PC-9 (cell line): ENCODE data around the gene CAPN11. TPM values are rescaled to one million over a fixed set of nuclear protein-coding genes. Genes with fewer than 3 reads are reported as not detected.
"Not testable (repeated sequence)": the region's sequence is repeated elsewhere in the genome, so short reads cannot be mapped to it uniquely, and the experiment has no call there.

Experiments
- BruUV-seq: library from RNA; stranded (reverse); fragments of 400-500 nt; replicated peaks from 2 replicates; lab custom pipeline; 2021; lab: Mats Ljungman, UMichigan
- CTCF ChIA-PET: fragments of 300-600 bp; sonication (Branson Sonifier 250); formaldehyde crosslinking; loops from one replicate; lab custom pipeline; 2022; ENCODE audit warnings: antibody characterized with exemption; lab: Charles Lee
- POLR2A ChIA-PET: fragments of 300-600 bp; sonication (Branson Sonifier 250); formaldehyde crosslinking; loops from one replicate; lab custom pipeline; 2022; ENCODE audit warnings: antibody characterized with exemption; ENCODE audit not compliant: unreplicated experiment; lab: Charles Lee
- DNase-seq, 2 experiments: peaks; one replicate each; pipeline versions ENCODE4 v3.0.0 to v3.0.0-alpha.2; 2015 to 2022; ENCODE audit warnings: mixed read lengths in 1 of 2
- H2AFZ ChIP-seq: fragments of 200-600 bp; sonication (generic); 2 replicates; pipeline ENCODE4 v1.8.1; 2017; ENCODE audit warnings: antibody characterized with exemption
- H3F3A ChIP-seq: fragments of 200-600 bp; sonication (generic); 2 replicates; pipeline ENCODE4 v1.8.1; 2017; ENCODE audit warnings: antibody characterized with exemption, mild to moderate bottlenecking, low read depth; ENCODE audit not compliant: insufficient read depth
- H3K27ac ChIP-seq: fragments of 200-600 bp; sonication (generic); 2 replicates; pipeline ENCODE4 v1.6.1; 2016; ENCODE audit warnings: mixed run types
- H3K27me3 ChIP-seq: fragments of 200-600 bp; sonication (generic); 2 replicates; pipeline ENCODE4 v1.6.1; 2016; ENCODE audit warnings: low read depth, mixed run types; ENCODE audit not compliant: insufficient read depth
- H3K36me3 ChIP-seq: fragments of 200-600 bp; sonication (generic); 2 replicates; pipeline ENCODE4 v1.6.1; 2016; ENCODE audit warnings: low read depth, mixed run types
- H3K4me1 ChIP-seq: fragments of 200-600 bp; sonication (generic); replicated peaks from 2 replicates; pipeline ENCODE4 v1.6.1; 2016; ENCODE audit warnings: mixed run types; ENCODE audit not compliant: insufficient read depth
- H3K4me2 ChIP-seq: fragments of 200-600 bp; sonication (generic); 2 replicates; pipeline ENCODE4 v1.6.1; 2017; ENCODE audit warnings: mixed run types
- H3K4me3 ChIP-seq: fragments of 200-600 bp; sonication (generic); 2 replicates; pipeline ENCODE4 v1.6.1; 2016; ENCODE audit warnings: mixed run types
- H3K79me2 ChIP-seq: fragments of 200-600 bp; sonication (generic); 2 replicates; pipeline ENCODE4 v1.6.1; 2017; ENCODE audit warnings: low read depth, mixed run types
- H3K9me2 ChIP-seq: fragments of 200-600 bp; sonication (generic); 2 replicates; pipeline ENCODE4 v1.8.1; 2017; ENCODE audit warnings: mild to moderate bottlenecking; ENCODE audit not compliant: insufficient read depth
- H3K9me3 ChIP-seq: fragments of 200-600 bp; sonication (generic); 2 replicates; pipeline ENCODE4 v1.8.1; 2016; ENCODE audit warnings: low read depth; ENCODE audit not compliant: insufficient read depth
- H4K20me1 ChIP-seq: fragments of 200-600 bp; sonication (generic); 2 replicates; pipeline ENCODE4 v1.8.1; 2017; ENCODE audit not compliant: insufficient read depth
- EZH2 ChIP-seq: fragments of 200-600 bp; sonication (generic); IDR thresholded peaks from 2 replicates; pipeline ENCODE4 v1.8.0; 2017; ENCODE audit warnings: antibody characterized with exemption, low read depth
- intact Hi-C: fragments of 100-400 bp; cut with micrococcal nuclease; formaldehyde crosslinking; loops from one replicate; pipeline ENCODE4 v1.10.0; 2022; ENCODE audit not compliant: unreplicated experiment
- total RNA-seq: library from RNA; stranded (reverse); gene quantifications from 2 replicates; pipeline ENCODE4 v1.2.3, GENCODE V29; 2021
- TF ChIP-seq, protein P1 (sequence below): fragments of 200-600 bp; sonication (generic); conservative IDR thresholded peaks from 2 replicates; pipeline ENCODE4 v1.6.1; 2017; ENCODE audit warnings: mixed run types, antibody characterized with exemption, mild to moderate bottlenecking, moderate library complexity

CAPN11 gene
- total RNA-seq, 1 experiment from 2014 or later: not detected

DNA sequence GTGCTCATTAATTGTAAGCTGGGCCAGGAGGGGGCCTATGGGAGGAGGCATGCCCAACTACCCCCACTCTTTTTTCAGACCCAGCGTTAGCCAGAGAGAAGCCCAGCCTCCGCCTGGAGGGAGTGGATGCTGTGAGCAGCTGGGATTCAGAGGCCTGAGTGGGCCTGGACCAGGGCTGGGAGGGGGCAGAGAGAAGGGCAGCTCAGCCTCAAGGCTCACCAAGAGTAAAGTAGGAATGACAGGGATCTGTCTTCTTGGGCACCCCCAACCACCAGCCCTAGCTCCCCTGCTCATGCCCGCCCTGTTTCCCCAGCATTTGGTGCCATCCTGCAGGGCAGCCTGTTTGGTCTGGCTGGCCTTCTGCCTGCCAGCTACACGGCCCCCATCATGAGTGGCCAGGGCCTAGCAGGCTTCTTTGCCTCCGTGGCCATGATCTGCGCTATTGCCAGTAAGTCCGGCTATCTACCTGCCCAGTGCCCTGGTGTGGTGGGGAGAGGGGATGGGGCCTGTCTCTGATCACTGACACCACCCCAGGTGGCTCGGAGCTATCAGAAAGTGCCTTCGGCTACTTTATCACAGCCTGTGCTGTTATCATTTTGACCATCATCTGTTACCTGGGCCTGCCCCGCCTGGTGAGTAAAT is 71.5 kb downstream of the CAPN11 start:
- no peak overlapping the region for H3K27ac ChIP-seq
- TF ChIP-seq EZH2: no peak
- TF ChIP-seq, protein P1, sequence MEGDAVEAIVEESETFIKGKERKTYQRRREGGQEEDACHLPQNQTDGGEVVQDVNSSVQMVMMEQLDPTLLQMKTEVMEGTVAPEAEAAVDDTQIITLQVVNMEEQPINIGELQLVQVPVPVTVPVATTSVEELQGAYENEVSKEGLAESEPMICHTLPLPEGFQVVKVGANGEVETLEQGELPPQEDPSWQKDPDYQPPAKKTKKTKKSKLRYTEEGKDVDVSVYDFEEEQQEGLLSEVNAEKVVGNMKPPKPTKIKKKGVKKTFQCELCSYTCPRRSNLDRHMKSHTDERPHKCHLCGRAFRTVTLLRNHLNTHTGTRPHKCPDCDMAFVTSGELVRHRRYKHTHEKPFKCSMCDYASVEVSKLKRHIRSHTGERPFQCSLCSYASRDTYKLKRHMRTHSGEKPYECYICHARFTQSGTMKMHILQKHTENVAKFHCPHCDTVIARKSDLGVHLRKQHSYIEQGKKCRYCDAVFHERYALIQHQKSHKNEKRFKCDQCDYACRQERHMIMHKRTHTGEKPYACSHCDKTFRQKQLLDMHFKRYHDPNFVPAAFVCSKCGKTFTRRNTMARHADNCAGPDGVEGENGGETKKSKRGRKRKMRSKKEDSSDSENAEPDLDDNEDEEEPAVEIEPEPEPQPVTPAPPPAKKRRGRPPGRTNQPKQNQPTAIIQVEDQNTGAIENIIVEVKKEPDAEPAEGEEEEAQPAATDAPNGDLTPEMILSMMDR: no peak
- intact Hi-C loops: no loop called here
- no peak for DNase-seq
- no peaks in the 10 kb centered on the region for H3K9me3 ChIP-seq
- H3K27me3 ChIP-seq: no peaks in the 10 kb centered on the region
- CTCF ChIA-PET: interaction anchor here (0.5 kb wide), 1 partner anchor 766 kb away, joined by 3 read pairs; no protein-coding TSS in a partner anchor
- BruUV-seq: no TSS peak
- H3K4me2 ChIP-seq: no peak overlapping the region
- no peaks in the 10 kb centered on the region for H3K36me3 ChIP-seq
- no peaks in the 10 kb centered on the region for H3K9me2 ChIP-seq
- H4K20me1 ChIP-seq: peaks cover 1% of the 10 kb centered on the region; the same call in 1 of the 2 replicates
- 0 out of 2 replicates have a peak, but pooled peaks cover 4% of the 10 kb centered on the region for H3F3A ChIP-seq
- no peak overlapping the region for H3K4me3 ChIP-seq
- peaks cover 4% of the 10 kb centered on the region for H3K79me2 ChIP-seq
- POLR2A ChIA-PET: interaction anchor here (0.6 kb wide), 1 partner anchor 166 kb away, joined by 6 read pairs; no protein-coding TSS in a partner anchor
- no peak overlapping the region for H2AFZ ChIP-seq
- H3K4me1 ChIP-seq: no peaks in the 10 kb centered on the region

DNA sequence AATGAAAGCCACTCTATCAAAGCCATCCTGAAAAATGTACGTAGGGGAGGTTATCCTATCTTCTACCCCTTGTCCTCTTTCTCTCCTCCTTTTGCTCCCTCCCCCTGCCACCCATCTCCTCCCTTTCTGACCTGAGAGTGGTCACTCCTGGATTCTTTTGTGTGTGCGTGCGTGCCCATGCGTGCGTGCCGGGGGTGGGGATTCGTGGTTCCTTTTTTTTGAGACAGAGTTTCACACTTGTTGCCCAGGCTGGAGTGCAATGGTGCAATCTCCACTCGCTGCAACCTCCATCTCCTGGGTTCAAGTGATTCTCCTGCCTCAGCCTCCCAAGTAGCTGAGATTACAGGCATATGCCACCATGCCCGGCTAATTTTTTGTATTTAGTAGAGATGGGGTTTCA is 72.8 kb downstream of the CAPN11 start:
- H3F3A ChIP-seq, H3K9me3 ChIP-seq, POLR2A ChIA-PET, H3K36me3 ChIP-seq, CTCF ChIA-PET, H3K4me3 ChIP-seq, H3K79me2 ChIP-seq, intact Hi-C loops, H3K9me2 ChIP-seq, H3K27me3 ChIP-seq, H2AFZ ChIP-seq, H3K27ac ChIP-seq, H4K20me1 ChIP-seq, BruUV-seq, H3K4me2 ChIP-seq, H3K4me1 ChIP-seq: not testable (repeated sequence)
- DNase-seq: peak in 1 of 2 experiments; percentile 5

DNA sequence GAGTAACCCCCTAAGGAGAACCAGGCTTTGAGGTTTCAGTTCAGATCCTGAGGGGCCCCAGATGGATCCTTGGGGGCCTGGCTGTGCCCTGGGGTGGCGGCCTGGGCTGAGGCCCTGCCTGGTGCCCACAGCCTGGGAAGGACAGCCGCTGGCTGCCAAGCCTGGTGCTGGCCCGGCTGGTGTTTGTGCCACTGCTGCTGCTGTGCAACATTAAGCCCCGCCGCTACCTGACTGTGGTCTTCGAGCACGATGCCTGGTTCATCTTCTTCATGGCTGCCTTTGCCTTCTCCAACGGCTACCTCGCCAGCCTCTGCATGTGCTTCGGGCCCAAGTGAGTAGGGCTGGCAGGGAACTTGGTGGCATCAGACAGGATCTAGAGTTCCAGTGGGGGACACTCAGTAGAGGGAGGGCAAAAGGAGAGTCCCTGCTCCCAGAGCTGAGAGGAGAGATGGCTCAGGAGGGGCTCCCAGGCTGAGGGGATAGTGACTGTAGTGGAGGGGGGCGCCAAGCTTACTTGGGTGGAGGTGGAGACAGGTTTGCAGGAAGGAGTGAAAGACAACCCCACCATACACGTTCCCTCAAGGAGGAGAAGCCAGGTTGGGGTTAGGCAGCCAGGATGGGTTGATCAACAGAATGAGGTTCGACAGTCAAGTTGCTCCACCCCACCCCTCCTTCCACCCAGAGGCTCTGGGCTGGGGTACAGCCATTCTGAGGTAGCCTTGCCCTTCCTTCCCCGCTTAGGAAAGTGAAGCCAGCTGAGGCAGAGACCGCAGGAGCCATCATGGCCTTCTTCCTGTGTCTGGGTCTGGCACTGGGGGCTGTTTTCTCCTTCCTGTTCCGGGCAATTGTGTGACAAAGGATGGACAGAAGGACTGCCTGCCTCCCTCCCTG is 74.3 kb downstream of the CAPN11 start:
- H3K4me1 ChIP-seq: peaks cover 17% of the 10 kb centered on the region
- peak in 1 of 2 experiments; percentile 1 for DNase-seq
- TF ChIP-seq EZH2: no peak
- TF ChIP-seq, protein P1: no peak
- no peak overlapping the region for H3K4me2 ChIP-seq
- H3K27ac ChIP-seq: no peak overlapping the region
- no peaks in the 10 kb centered on the region for H3K27me3 ChIP-seq
- no peak overlapping the region for H3K4me3 ChIP-seq
- no peaks in the 10 kb centered on the region for H3K9me3 ChIP-seq
- ChIA-PET POLR2A (no interaction called here), CTCF (no interaction called here)
- no peaks in the 10 kb centered on the region for H3K9me2 ChIP-seq
- intact Hi-C loops: no loop called here
- H2AFZ ChIP-seq: no peak overlapping the region
- no TSS peak for BruUV-seq
- no peaks in the 10 kb centered on the region for H3K79me2 ChIP-seq
- no peaks in the 10 kb centered on the region for H4K20me1 ChIP-seq
- H3F3A ChIP-seq: peaks cover 18% of the 10 kb centered on the region
- H3K36me3 ChIP-seq: no peaks in the 10 kb centered on the region
